ENCODE data around the gene SLC25A47. TPM values are rescaled to one million over a fixed set of nuclear protein-coding genes. Genes with fewer than 3 reads are reported as not detected.

SLC25A47 gene
- total RNA-seq, 3 donors from 2014 or later: 0.16 TPM; not detected in 2

GRCh38 chr14:100350276-100350926 lies 27.3 kb downstream of the SLC25A47 start:
- Histone ChIP-seq H3K4me1 (no peaks in the 10 kb centered on the region), H3K27ac (no peak overlapping the region), H3K4me3 (no peak overlapping the region), H3K36me3 (peaks cover 14% of the 10 kb centered on the region), H3K9me3 (no peaks in the 10 kb centered on the region), H3K27me3 (no peaks in the 10 kb centered on the region)
- no peak for DNase-seq (ENCODE audit: low spot score in 2 of 2)
- intact Hi-C loops (cut with DNase I; ENCODE audit: low total_unique reads): no loop called here
- TF ChIP-seq CTCF (IDR thresholded peaks at IDR 0.05) (no peak), POLR2A (IDR thresholded peaks at IDR 0.05) (no peak), POLR2AphosphoS5 (IDR thresholded peaks at IDR 0.05) (no peak)

DNA sequence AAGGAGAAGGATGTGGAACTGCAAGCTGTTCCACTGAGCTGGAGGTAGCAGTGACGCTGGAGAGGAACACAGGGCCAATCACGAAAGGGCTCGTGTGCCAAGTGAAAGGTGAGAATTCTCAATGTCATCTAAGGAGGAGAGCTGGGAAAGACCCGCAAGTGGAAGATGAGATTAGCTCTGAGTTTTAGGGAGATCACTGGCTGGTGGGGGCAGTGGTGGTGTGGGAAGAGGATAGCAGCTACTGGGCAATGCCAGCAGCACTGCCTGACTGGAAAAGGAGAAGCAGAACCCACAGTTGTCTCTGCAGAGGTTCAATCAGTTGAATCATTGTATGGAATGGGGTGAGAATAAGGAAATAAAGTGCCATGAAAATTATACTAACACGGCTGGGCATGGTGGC lies 27.8 kb downstream of the SLC25A47 start:
- Histone ChIP-seq H3K36me3 (peaks cover 13% of the 10 kb centered on the region), H3K4me1 (no peaks in the 10 kb centered on the region), H3K27ac (no peak overlapping the region), H3K9me3 (no peaks in the 10 kb centered on the region), H3K4me3 (no peak overlapping the region), H3K27me3 (no peaks in the 10 kb centered on the region)
- TF ChIP-seq CTCF (IDR thresholded peaks at IDR 0.05) (no peak), POLR2A (IDR thresholded peaks at IDR 0.05) (no peak), POLR2AphosphoS5 (IDR thresholded peaks at IDR 0.05) (no peak)
- intact Hi-C loops (cut with DNase I; ENCODE audit: low total_unique reads): no loop called here
- DNase-seq (ENCODE audit: low spot score in 2 of 2): no peak

DNA sequence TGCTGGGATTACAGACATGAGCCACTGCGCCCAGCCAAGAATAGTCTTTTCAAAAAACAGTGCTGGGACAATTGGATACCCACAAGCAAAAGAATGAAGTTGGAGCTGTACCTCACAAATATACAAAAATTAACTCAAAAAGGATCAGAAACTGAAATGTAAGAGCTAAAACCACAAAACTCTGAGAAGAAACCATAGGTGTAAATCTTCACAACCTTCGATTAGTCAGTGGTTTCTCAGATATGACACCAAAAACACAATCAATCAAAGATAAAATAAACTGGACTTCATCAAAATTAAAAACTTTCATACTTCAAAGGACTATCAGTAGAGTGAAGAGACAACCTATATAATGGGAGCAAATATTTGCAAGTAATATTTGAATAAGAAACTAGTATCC lies 35.3 kb downstream of the SLC25A47 start:
- Histone ChIP-seq H3K4me1 (no peaks in the 10 kb centered on the region), H3K27me3 (no peaks in the 10 kb centered on the region), H3K27ac (no peak overlapping the region), H3K9me3 (no peaks in the 10 kb centered on the region), H3K4me3 (no peak overlapping the region), H3K36me3 (peaks cover 5% of the 10 kb centered on the region)
- intact Hi-C loops (cut with DNase I; ENCODE audit: low total_unique reads): no loop called here
- TF ChIP-seq CTCF (IDR thresholded peaks at IDR 0.05) (no peak), POLR2A (IDR thresholded peaks at IDR 0.05) (no peak)
- DNase-seq (ENCODE audit: low spot score in 2 of 2): no peak

DNA sequence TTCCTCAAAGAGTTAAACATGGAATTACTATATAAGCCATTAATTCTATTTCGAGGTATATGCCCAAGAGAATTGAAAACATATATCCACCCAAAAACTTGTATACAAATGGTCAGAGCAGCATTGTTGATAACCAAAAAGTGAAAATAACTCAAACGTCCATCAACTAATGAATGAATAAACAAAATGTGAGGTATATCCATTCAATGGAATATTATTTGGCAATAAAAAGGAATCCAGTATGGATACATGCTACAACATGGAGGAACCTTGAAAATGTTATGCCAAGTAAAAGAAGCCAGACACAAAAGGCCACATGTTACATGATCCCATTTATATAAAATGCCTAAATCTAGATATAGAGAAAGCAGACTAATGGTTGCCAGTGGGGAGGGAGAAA lies 36.0 kb downstream of the SLC25A47 start:
- no peak overlapping the region for H3K27ac ChIP-seq
- no peak overlapping the region for H3K4me3 ChIP-seq
- H3K4me1 ChIP-seq: no peaks in the 10 kb centered on the region
- H3K9me3 ChIP-seq: no peaks in the 10 kb centered on the region
- no peaks in the 10 kb centered on the region for H3K36me3 ChIP-seq
- intact Hi-C loops (cut with DNase I; ENCODE audit: low total_unique reads): no loop called here
- DNase-seq (ENCODE audit: low spot score in 2 of 2): no peak
- no peak for TF ChIP-seq POLR2AphosphoS5 (IDR thresholded peaks at IDR 0.05)
- no peaks in the 10 kb centered on the region for H3K27me3 ChIP-seq

- Histone ChIP-seq H3K36me3 (no peaks in the 10 kb centered on the region), H3K27ac (no peak overlapping the region)
- TF ChIP-seq POLR2A (IDR thresholded peaks at IDR 0.05): no peak
- no peak for TF ChIP-seq CTCF (IDR thresholded peaks at IDR 0.05)
- TF ChIP-seq POLR2AphosphoS5 (IDR thresholded peaks at IDR 0.05): no peak
Measured at GRCh38 chr14:100359881-100360280, 36.7 kb downstream of the SLC25A47 start.

DNA sequence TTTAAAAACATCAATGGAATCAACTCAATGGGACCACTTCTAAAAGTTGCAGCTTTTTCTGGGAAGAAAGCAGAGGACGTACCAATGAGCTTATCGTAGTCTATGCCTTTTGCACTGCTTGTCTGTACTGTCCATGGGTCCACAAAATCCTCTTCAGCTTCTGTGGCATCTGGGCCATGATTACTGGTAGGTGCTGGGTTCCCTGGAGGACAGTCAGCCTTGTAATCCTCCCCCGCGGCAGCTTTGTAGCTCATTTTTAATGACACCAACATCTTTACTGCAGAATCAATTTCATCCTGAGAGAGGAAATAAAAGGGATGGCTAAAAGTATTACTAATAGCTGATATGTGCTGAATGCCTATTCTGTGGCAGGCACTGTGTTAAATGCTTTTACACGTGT lies 38.5 kb downstream of the SLC25A47 start:
- intact Hi-C loops (cut with DNase I; ENCODE audit: low total_unique reads): no loop called here
- H3K27ac ChIP-seq: no peak overlapping the region

More at GRCh38 chr14:100359881-100360280, 36.7 kb downstream of the SLC25A47 start:
- no peak for DNase-seq (ENCODE audit: low spot score in 2 of 2)
- Histone ChIP-seq H3K4me1 (no peaks in the 10 kb centered on the region), H3K27me3 (no peaks in the 10 kb centered on the region), H3K9me3 (no peaks in the 10 kb centered on the region), H3K4me3 (no peak overlapping the region)
- intact Hi-C loops (cut with DNase I; ENCODE audit: low total_unique reads): no loop called here

More for the DNA sequence above, 38.5 kb downstream of the SLC25A47 start:
- Histone ChIP-seq H3K9me3 (no peaks in the 10 kb centered on the region), H3K27me3 (no peaks in the 10 kb centered on the region), H3K4me3 (no peak overlapping the region), H3K36me3 (no peaks in the 10 kb centered on the region), H3K4me1 (no peaks in the 10 kb centered on the region)
- no peak for DNase-seq (ENCODE audit: low spot score in 2 of 2)
- TF ChIP-seq CTCF (IDR thresholded peaks at IDR 0.05): no peak
- no peak for TF ChIP-seq POLR2A (IDR thresholded peaks at IDR 0.05)
- no peak for TF ChIP-seq POLR2AphosphoS5 (IDR thresholded peaks at IDR 0.05)

Data from breast epithelium (tissue), 4 donors.